PFSK-1 (cell line): ENCODE data around the gene LSP1.

Experiments
- FOXP2 ChIP-seq: optimal IDR thresholded peaks from 2 replicates; pipeline ENCODE3; 2011; ENCODE audit warnings: borderline replicate concordance, control low read depth, inconsistent platforms; ENCODE audit not compliant: insufficient read depth; ENCODE audit errors: extremely low read length, extremely low read depth
- POLR2AphosphoS5 ChIP-seq: IDR thresholded peaks from 2 replicates; pipeline ENCODE4 v1.6.1; 2012; ENCODE audit warnings: low read depth, mild to moderate bottlenecking, control low read depth, low read length, moderate library complexity
- SIN3A ChIP-seq: IDR thresholded peaks from 2 replicates; pipeline ENCODE4 v1.6.1; 2012; ENCODE audit warnings: mild to moderate bottlenecking, low read length, moderate library complexity, borderline replicate concordance; ENCODE audit not compliant: insufficient read depth
- TAF1 ChIP-seq: IDR thresholded peaks from 2 replicates; pipeline ENCODE4 v1.6.1; 2012; ENCODE audit warnings: low read length, control low read depth, borderline replicate concordance; ENCODE audit not compliant: insufficient read depth
- TF ChIP-seq, protein P1 (sequence below), 2 experiments: IDR thresholded peaks; 2 replicates each; pipeline versions ENCODE4 v1.6.1 to v1.8.0; 2011 to 2012; ENCODE audit warnings: low read depth in 2 of 2, low read length in 2 of 2, control low read depth in 1 of 2, inconsistent platforms in 1 of 2, mild to moderate bottlenecking in 1 of 2, moderate library complexity in 1 of 2; ENCODE audit not compliant: insufficient read depth in 1 of 2

- TF ChIP-seq, protein P1, sequence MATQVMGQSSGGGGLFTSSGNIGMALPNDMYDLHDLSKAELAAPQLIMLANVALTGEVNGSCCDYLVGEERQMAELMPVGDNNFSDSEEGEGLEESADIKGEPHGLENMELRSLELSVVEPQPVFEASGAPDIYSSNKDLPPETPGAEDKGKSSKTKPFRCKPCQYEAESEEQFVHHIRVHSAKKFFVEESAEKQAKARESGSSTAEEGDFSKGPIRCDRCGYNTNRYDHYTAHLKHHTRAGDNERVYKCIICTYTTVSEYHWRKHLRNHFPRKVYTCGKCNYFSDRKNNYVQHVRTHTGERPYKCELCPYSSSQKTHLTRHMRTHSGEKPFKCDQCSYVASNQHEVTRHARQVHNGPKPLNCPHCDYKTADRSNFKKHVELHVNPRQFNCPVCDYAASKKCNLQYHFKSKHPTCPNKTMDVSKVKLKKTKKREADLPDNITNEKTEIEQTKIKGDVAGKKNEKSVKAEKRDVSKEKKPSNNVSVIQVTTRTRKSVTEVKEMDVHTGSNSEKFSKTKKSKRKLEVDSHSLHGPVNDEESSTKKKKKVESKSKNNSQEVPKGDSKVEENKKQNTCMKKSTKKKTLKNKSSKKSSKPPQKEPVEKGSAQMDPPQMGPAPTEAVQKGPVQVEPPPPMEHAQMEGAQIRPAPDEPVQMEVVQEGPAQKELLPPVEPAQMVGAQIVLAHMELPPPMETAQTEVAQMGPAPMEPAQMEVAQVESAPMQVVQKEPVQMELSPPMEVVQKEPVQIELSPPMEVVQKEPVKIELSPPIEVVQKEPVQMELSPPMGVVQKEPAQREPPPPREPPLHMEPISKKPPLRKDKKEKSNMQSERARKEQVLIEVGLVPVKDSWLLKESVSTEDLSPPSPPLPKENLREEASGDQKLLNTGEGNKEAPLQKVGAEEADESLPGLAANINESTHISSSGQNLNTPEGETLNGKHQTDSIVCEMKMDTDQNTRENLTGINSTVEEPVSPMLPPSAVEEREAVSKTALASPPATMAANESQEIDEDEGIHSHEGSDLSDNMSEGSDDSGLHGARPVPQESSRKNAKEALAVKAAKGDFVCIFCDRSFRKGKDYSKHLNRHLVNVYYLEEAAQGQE (IDR thresholded peaks at IDR 0.05; ENCODE audit: insufficient read depth in 1 of 2, low read depth in 2 of 2, low read length in 2 of 2) = no peak
- TF ChIP-seq POLR2AphosphoS5 (no peak), TAF1 (no peak), SIN3A (no peak), FOXP2 (no peak)
These were observed 73.5 kb downstream of the LSP1 start for GRCh38 chr11:1926156-1927025.
